GM18526 (cell line): ENCODE results near the gene ATF4.

ENCODE experiments used
- POLR2A ChIP-seq: IDR thresholded peaks from 3 replicates; pipeline ENCODE4 v1.6.1; 2011; ENCODE audit not compliant: insufficient read length; ENCODE audit errors: extremely low read depth

The ATF4 gene

GRCh38 chr22:39571538-39571937 lies 51.2 kb downstream of the ATF4 start:
- TF ChIP-seq POLR2A: no peak
